Keratinocyte (primary cell): Measurements from ENCODE around the gene APBB2. TPM values are rescaled to one million over a fixed set of nuclear protein-coding genes. Genes with fewer than 3 reads are reported as not detected.
A peak's percentile ranks its signal among the peaks of the same experiment; 100 is the strongest.

Source experiments
- DNase-seq: peaks from one replicate; pipeline ENCODE4 v3.0.0-alpha.2; 2011; ENCODE audit warnings: low read depth, missing footprints, low spot score
- FAIRE-seq: peaks from 2 replicates; lab custom pipeline; 2011; peaks lifted over from hg19 to GRCh38; lab: Jason Lieb, UNC
- H2AFZ ChIP-seq: 2 replicates; pipeline ENCODE4 v1.6.0; 2012; ENCODE audit warnings: low read length, control low read depth, inconsistent platforms; ENCODE audit not compliant: control insufficient read depth
- H3K27ac ChIP-seq: 2 replicates; pipeline ENCODE4 v1.5.1; 2011; ENCODE audit warnings: low read length; ENCODE audit not compliant: control insufficient read depth, insufficient read depth
- H3K27me3 ChIP-seq: 3 replicates; pipeline ENCODE4 v1.6.0; 2011; ENCODE audit warnings: low read length; ENCODE audit not compliant: control insufficient read depth, insufficient read depth; ENCODE audit errors: extremely low read depth
- H3K36me3 ChIP-seq, 2 experiments: 2 replicates in 1 of 2; 3 replicates in 1 of 2; pipeline ENCODE4 v1.5.1; 2011; ENCODE audit warnings: low read length in 2 of 2, mild to moderate bottlenecking in 1 of 2; ENCODE audit not compliant: control insufficient read depth in 2 of 2, insufficient read depth in 2 of 2; ENCODE audit errors: extremely low read depth in 1 of 2
- H3K4me1 ChIP-seq: 3 replicates; pipeline ENCODE4 v1.5.1; 2011; ENCODE audit warnings: low read length; ENCODE audit not compliant: control insufficient read depth, insufficient read depth; ENCODE audit errors: extremely low read depth
- H3K4me2 ChIP-seq: 3 replicates; pipeline ENCODE4 v1.6.0; 2011; ENCODE audit warnings: low read depth, low read length; ENCODE audit not compliant: control insufficient read depth, insufficient read depth; ENCODE audit errors: extremely low read depth
- H3K4me3 ChIP-seq, 3 experiments: fragments of 200-600 bp in 1 of 3; sonication (generic) in 1 of 3; 2 replicates in 2 of 3; 3 replicates in 1 of 3; pipeline ENCODE4 v1.5.1; 2011 to 2016; ENCODE audit warnings: low read length in 3 of 3, mild to moderate bottlenecking in 3 of 3, control low read depth in 2 of 3, inconsistent platforms in 1 of 3, low read depth in 1 of 3, mixed read lengths in 1 of 3, mixed run types in 1 of 3, moderate library complexity in 1 of 3; ENCODE audit not compliant: control insufficient read depth in 2 of 3, insufficient read depth in 2 of 3; ENCODE audit errors: extremely low read depth in 1 of 3
- H3K79me2 ChIP-seq: 2 replicates; pipeline ENCODE4 v1.6.0; 2012; ENCODE audit warnings: low read length; ENCODE audit not compliant: control insufficient read depth, insufficient read depth
- H3K9ac ChIP-seq: 3 replicates; pipeline ENCODE4 v1.6.0; 2011; ENCODE audit warnings: low read length; ENCODE audit not compliant: control insufficient read depth, insufficient read depth; ENCODE audit errors: extremely low read depth
- H3K9me1 ChIP-seq: 3 replicates; pipeline ENCODE4 v1.6.0; 2011; ENCODE audit warnings: low read length; ENCODE audit not compliant: control insufficient read depth, insufficient read depth; ENCODE audit errors: extremely low read depth
- H3K9me3 ChIP-seq: 2 replicates; pipeline ENCODE4 v1.5.1; 2012; ENCODE audit warnings: low read depth, low read length; ENCODE audit not compliant: control insufficient read depth
- H4K20me1 ChIP-seq: 3 replicates; pipeline ENCODE4 v1.6.0; 2011; ENCODE audit warnings: low read length; ENCODE audit not compliant: control insufficient read depth, insufficient read depth; ENCODE audit errors: extremely low read depth
- EZH2 ChIP-seq: IDR thresholded peaks from one replicate; pipeline ENCODE4 v1.6.1; 2012; ENCODE audit warnings: inconsistent platforms, mild to moderate bottlenecking, low read length, moderate library complexity
- dilution Hi-C: fragments of 300-500 bp; cut with MboI; formaldehyde crosslinking; loops from one replicate; pipeline ENCODE4 v1.7.0; 2020; ENCODE audit warnings: low sequenced_read_pairs; ENCODE audit not compliant: extremely low pct_ligation_motif_present
- polyA plus RNA-seq, 5 experiments: library from polyadenylated mRNA; depleted of rRNA in 3 of 5; stranded (reverse) in 3 of 5; stranded (forward) in 1 of 5; unstranded in 1 of 5; fragments of >200 nt; gene quantifications; 1 replicate in 1 of 5; 2 replicates in 3 of 5; 3 replicates in 1 of 5; pipeline versions ENCODE4 v1.2.1 to v1.2.3, GENCODE V29; 2011 to 2012; ENCODE audit warnings: missing spikeins in 2 of 5, low read depth in 1 of 5, low replicate concordance in 1 of 5
- TF ChIP-seq, protein P1 (sequence below), 3 experiments: IDR thresholded peaks in 1 of 3; conservative IDR thresholded peaks in 1 of 3; optimal IDR thresholded peaks in 1 of 3; 2 replicates in 2 of 3; 3 replicates in 1 of 3; pipeline versions ENCODE3 to v1.5.1; 2011; ENCODE audit warnings: low read length in 3 of 3, mild to moderate bottlenecking in 3 of 3, moderate library complexity in 2 of 3, control low read depth in 1 of 3, inconsistent platforms in 1 of 3; ENCODE audit not compliant: insufficient read depth in 2 of 3; ENCODE audit errors: extremely low read depth in 1 of 3

APBB2 gene
- polyA plus RNA-seq, 1 donor (not counting 4 experiments of a cell fraction or from before 2014, with no cell fraction given) = 57.3 TPM

DNA sequence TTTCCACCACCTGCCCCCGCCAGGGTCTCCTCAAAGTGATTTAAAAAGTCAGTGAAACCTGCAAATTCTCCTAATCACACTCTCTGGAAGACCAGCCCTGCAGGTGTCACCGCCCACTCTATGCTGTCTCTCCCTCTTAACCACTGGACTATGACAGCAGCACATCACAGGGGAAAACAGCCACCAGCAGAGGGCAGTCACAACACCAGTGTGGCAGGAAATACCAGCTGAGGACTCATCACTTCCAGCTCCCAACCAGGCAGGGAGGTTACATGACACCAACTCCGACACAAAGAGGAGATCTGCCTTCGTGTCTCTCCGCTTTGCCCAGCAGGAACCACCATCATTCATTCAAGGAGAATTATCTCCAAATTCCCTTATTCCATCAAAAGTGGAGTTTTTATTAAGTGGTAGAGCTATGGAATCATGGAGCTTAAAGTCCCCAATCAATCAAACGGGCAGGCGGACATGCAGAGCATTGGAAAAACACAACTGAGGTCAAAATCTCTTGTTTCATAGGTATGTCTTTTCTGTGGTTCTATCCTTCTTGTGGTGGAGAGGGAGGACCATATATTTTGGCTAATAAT lies 373.3 kb downstream of the APBB2 start:
- no peak overlapping the region for H2AFZ ChIP-seq
- H3K9me3 ChIP-seq = no peaks in the 10 kb centered on the region
- no peaks in the 10 kb centered on the region for H3K79me2 ChIP-seq
- H3K4me3 ChIP-seq = no peak overlapping the region
- H3K4me1 ChIP-seq = peaks cover 4% of the 10 kb centered on the region
- no peak overlapping the region for H3K4me2 ChIP-seq
- no peaks in the 10 kb centered on the region for H3K27me3 ChIP-seq
- no peak overlapping the region for H3K9ac ChIP-seq
- DNase-seq = peak; percentile 38
- TF ChIP-seq EZH2 = no peak
- TF ChIP-seq, protein P1, sequence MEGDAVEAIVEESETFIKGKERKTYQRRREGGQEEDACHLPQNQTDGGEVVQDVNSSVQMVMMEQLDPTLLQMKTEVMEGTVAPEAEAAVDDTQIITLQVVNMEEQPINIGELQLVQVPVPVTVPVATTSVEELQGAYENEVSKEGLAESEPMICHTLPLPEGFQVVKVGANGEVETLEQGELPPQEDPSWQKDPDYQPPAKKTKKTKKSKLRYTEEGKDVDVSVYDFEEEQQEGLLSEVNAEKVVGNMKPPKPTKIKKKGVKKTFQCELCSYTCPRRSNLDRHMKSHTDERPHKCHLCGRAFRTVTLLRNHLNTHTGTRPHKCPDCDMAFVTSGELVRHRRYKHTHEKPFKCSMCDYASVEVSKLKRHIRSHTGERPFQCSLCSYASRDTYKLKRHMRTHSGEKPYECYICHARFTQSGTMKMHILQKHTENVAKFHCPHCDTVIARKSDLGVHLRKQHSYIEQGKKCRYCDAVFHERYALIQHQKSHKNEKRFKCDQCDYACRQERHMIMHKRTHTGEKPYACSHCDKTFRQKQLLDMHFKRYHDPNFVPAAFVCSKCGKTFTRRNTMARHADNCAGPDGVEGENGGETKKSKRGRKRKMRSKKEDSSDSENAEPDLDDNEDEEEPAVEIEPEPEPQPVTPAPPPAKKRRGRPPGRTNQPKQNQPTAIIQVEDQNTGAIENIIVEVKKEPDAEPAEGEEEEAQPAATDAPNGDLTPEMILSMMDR (optimal IDR thresholded peaks at IDR 0.05 in 1 of 3, IDR thresholded peaks at IDR 0.05 in 1 of 3, conservative IDR thresholded peaks at IDR 0.05 in 1 of 3; ENCODE audit: extremely low read depth in 1 of 3, insufficient read depth in 2 of 3, low read length in 3 of 3) = peak; percentile 88 to 99 (median 93)
- FAIRE-seq = peak; percentile 96
- no peaks in the 10 kb centered on the region for H4K20me1 ChIP-seq
- H3K27ac ChIP-seq = no peak overlapping the region
- dilution Hi-C loops = no loop called here
- peaks cover 13 to 20% of the 10 kb centered on the region in 2 experiments for H3K36me3 ChIP-seq
- no peaks in the 10 kb centered on the region for H3K9me1 ChIP-seq

DNA sequence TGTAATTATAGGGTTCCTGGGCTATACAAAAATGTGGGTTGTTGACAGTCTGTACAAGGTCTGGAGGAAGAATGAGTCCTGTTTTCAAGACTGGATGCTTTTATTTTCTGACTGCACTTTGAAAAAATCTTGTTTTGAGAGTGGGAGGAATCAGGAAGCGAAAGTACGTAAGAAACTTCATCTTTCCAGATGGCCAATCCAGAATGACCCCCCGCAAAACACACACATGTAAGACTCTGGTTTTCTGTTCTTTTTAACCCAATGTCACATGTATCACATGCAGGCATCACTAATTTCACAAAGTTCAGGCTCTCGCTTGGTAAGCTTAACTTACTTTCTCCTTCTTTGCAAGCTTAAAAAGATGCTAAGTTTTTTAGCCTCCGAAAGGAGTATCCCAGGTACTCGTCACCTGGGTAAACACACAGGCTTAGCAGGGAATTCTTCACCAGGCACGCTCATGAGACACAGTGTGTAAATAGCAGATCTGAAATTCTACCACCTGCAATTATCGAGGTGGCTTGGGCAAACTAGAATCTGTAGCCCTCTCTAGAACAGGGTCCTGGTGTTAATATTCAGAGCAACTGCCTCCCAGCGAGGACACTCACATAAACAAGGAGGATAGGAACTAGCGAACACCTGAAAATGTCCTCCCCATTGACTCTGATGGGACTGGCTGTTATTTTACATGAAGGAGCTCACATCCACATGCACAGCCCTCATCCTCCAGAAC lies 373.9 kb downstream of the APBB2 start:
- no peak overlapping the region for H3K27ac ChIP-seq
- FAIRE-seq (no peak), DNase-seq (no peak)
- no peaks in the 10 kb centered on the region for H3K9me1 ChIP-seq
- no peaks in the 10 kb centered on the region for H3K79me2 ChIP-seq
- H3K4me3 ChIP-seq = no peak overlapping the region
- H4K20me1 ChIP-seq = no peaks in the 10 kb centered on the region
- H3K4me1 ChIP-seq = peaks cover 4% of the 10 kb centered on the region
- no peaks in the 10 kb centered on the region for H3K27me3 ChIP-seq
- no peaks in the 10 kb centered on the region for H3K9me3 ChIP-seq
- no peak overlapping the region for H3K9ac ChIP-seq
- dilution Hi-C loops = no loop called here
- no peak overlapping the region for H3K4me2 ChIP-seq
- peaks cover 16 to 20% of the 10 kb centered on the region in 2 experiments for H3K36me3 ChIP-seq
- no peak overlapping the region for H2AFZ ChIP-seq
- no peak for TF ChIP-seq EZH2
